Keratinocyte (primary cell): ENCODE results near the gene FSTL3. TPM values are rescaled to one million over a fixed set of nuclear protein-coding genes. Genes with fewer than 3 reads are reported as not detected.

Experiments used
- DNase-seq: peaks from one replicate; pipeline ENCODE4 v3.0.0-alpha.2; 2011; ENCODE audit warnings: low read depth, missing footprints, low spot score
- FAIRE-seq: peaks from 2 replicates; lab custom pipeline; 2011; peaks lifted over from hg19 to GRCh38; lab: Jason Lieb, UNC
- H2AFZ ChIP-seq: 2 replicates; pipeline ENCODE4 v1.6.0; 2012; ENCODE audit warnings: low read length, control low read depth, inconsistent platforms; ENCODE audit not compliant: control insufficient read depth
- H3K27ac ChIP-seq: 2 replicates; pipeline ENCODE4 v1.5.1; 2011; ENCODE audit warnings: low read length; ENCODE audit not compliant: control insufficient read depth, insufficient read depth
- H3K27me3 ChIP-seq: 3 replicates; pipeline ENCODE4 v1.6.0; 2011; ENCODE audit warnings: low read length; ENCODE audit not compliant: control insufficient read depth, insufficient read depth; ENCODE audit errors: extremely low read depth
- H3K36me3 ChIP-seq, 2 experiments: 2 replicates in 1 of 2; 3 replicates in 1 of 2; pipeline ENCODE4 v1.5.1; 2011; ENCODE audit warnings: low read length in 2 of 2, mild to moderate bottlenecking in 1 of 2; ENCODE audit not compliant: control insufficient read depth in 2 of 2, insufficient read depth in 2 of 2; ENCODE audit errors: extremely low read depth in 1 of 2
- H3K4me1 ChIP-seq: 3 replicates; pipeline ENCODE4 v1.5.1; 2011; ENCODE audit warnings: low read length; ENCODE audit not compliant: control insufficient read depth, insufficient read depth; ENCODE audit errors: extremely low read depth
- H3K4me2 ChIP-seq: 3 replicates; pipeline ENCODE4 v1.6.0; 2011; ENCODE audit warnings: low read depth, low read length; ENCODE audit not compliant: control insufficient read depth, insufficient read depth; ENCODE audit errors: extremely low read depth
- H3K4me3 ChIP-seq, 3 experiments: fragments of 200-600 bp in 1 of 3; sonication (generic) in 1 of 3; 2 replicates in 2 of 3; 3 replicates in 1 of 3; pipeline ENCODE4 v1.5.1; 2011 to 2016; ENCODE audit warnings: low read length in 3 of 3, mild to moderate bottlenecking in 3 of 3, control low read depth in 2 of 3, inconsistent platforms in 1 of 3, low read depth in 1 of 3, mixed read lengths in 1 of 3, mixed run types in 1 of 3, moderate library complexity in 1 of 3; ENCODE audit not compliant: control insufficient read depth in 2 of 3, insufficient read depth in 2 of 3; ENCODE audit errors: extremely low read depth in 1 of 3
- H3K79me2 ChIP-seq: 2 replicates; pipeline ENCODE4 v1.6.0; 2012; ENCODE audit warnings: low read length; ENCODE audit not compliant: control insufficient read depth, insufficient read depth
- H3K9ac ChIP-seq: 3 replicates; pipeline ENCODE4 v1.6.0; 2011; ENCODE audit warnings: low read length; ENCODE audit not compliant: control insufficient read depth, insufficient read depth; ENCODE audit errors: extremely low read depth
- H3K9me1 ChIP-seq: 3 replicates; pipeline ENCODE4 v1.6.0; 2011; ENCODE audit warnings: low read length; ENCODE audit not compliant: control insufficient read depth, insufficient read depth; ENCODE audit errors: extremely low read depth
- H3K9me3 ChIP-seq: 2 replicates; pipeline ENCODE4 v1.5.1; 2012; ENCODE audit warnings: low read depth, low read length; ENCODE audit not compliant: control insufficient read depth
- H4K20me1 ChIP-seq: 3 replicates; pipeline ENCODE4 v1.6.0; 2011; ENCODE audit warnings: low read length; ENCODE audit not compliant: control insufficient read depth, insufficient read depth; ENCODE audit errors: extremely low read depth
- EZH2 ChIP-seq: IDR thresholded peaks from one replicate; pipeline ENCODE4 v1.6.1; 2012; ENCODE audit warnings: inconsistent platforms, mild to moderate bottlenecking, low read length, moderate library complexity
- dilution Hi-C: fragments of 300-500 bp; cut with MboI; formaldehyde crosslinking; loops from one replicate; pipeline ENCODE4 v1.7.0; 2020; ENCODE audit warnings: low sequenced_read_pairs; ENCODE audit not compliant: extremely low pct_ligation_motif_present
- polyA plus RNA-seq, 5 experiments: library from polyadenylated mRNA; depleted of rRNA in 3 of 5; stranded (reverse) in 3 of 5; stranded (forward) in 1 of 5; unstranded in 1 of 5; fragments of >200 nt; gene quantifications; 1 replicate in 1 of 5; 2 replicates in 3 of 5; 3 replicates in 1 of 5; pipeline versions ENCODE4 v1.2.1 to v1.2.3, GENCODE V29; 2011 to 2012; ENCODE audit warnings: missing spikeins in 2 of 5, low read depth in 1 of 5, low replicate concordance in 1 of 5
- TF ChIP-seq, protein P1 (sequence below), 3 experiments: IDR thresholded peaks in 1 of 3; conservative IDR thresholded peaks in 1 of 3; optimal IDR thresholded peaks in 1 of 3; 2 replicates in 2 of 3; 3 replicates in 1 of 3; pipeline versions ENCODE3 to v1.5.1; 2011; ENCODE audit warnings: low read length in 3 of 3, mild to moderate bottlenecking in 3 of 3, moderate library complexity in 2 of 3, control low read depth in 1 of 3, inconsistent platforms in 1 of 3; ENCODE audit not compliant: insufficient read depth in 2 of 3; ENCODE audit errors: extremely low read depth in 1 of 3

Gene FSTL3
- polyA plus RNA-seq, 1 donor (not counting 4 experiments of a cell fraction or from before 2014, with no cell fraction given) = 54.4 TPM

DNA sequence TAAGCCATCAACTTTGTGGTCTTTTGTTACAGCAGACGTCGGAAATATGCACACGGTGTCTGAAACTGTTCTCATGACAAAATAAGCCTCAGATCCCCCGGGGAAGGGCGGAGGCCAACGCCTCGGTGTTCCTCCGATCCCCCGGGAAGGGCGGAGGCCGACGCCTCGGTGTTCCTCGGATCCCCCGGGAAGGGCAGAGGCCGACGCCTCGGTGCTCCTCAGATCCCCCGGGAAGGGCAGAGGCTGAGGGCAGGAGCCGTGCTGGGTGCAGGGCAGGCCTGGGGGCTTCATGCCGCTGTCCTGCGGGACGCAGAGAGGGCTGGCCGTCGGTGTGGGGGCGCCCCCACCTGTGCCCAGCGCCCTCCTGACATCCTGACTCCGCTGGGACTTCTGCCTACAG is 31.8 kb upstream of the FSTL3 start:
- DNase-seq (no peak), FAIRE-seq (no peak)
- no peak overlapping the region for H2AFZ ChIP-seq
- no peak overlapping the region for H3K4me2 ChIP-seq
- peaks cover 9 to 19% of the 10 kb centered on the region in 2 experiments for H3K36me3 ChIP-seq
- peaks cover 4% of the 10 kb centered on the region for H3K4me1 ChIP-seq
- H3K4me3 ChIP-seq = no peak overlapping the region
- H3K27ac ChIP-seq = no peak overlapping the region
- peaks cover 2% of the 10 kb centered on the region for H3K79me2 ChIP-seq
- H3K9me1 ChIP-seq = no peaks in the 10 kb centered on the region
- H4K20me1 ChIP-seq = peaks cover 3% of the 10 kb centered on the region
- no peaks in the 10 kb centered on the region for H3K27me3 ChIP-seq
- TF ChIP-seq, protein P1, sequence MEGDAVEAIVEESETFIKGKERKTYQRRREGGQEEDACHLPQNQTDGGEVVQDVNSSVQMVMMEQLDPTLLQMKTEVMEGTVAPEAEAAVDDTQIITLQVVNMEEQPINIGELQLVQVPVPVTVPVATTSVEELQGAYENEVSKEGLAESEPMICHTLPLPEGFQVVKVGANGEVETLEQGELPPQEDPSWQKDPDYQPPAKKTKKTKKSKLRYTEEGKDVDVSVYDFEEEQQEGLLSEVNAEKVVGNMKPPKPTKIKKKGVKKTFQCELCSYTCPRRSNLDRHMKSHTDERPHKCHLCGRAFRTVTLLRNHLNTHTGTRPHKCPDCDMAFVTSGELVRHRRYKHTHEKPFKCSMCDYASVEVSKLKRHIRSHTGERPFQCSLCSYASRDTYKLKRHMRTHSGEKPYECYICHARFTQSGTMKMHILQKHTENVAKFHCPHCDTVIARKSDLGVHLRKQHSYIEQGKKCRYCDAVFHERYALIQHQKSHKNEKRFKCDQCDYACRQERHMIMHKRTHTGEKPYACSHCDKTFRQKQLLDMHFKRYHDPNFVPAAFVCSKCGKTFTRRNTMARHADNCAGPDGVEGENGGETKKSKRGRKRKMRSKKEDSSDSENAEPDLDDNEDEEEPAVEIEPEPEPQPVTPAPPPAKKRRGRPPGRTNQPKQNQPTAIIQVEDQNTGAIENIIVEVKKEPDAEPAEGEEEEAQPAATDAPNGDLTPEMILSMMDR (optimal IDR thresholded peaks at IDR 0.05 in 1 of 3, IDR thresholded peaks at IDR 0.05 in 1 of 3, conservative IDR thresholded peaks at IDR 0.05 in 1 of 3; ENCODE audit: extremely low read depth in 1 of 3, insufficient read depth in 2 of 3, low read length in 3 of 3) = no peak
- TF ChIP-seq EZH2 = no peak
- dilution Hi-C loops = no loop called here
- H3K9me3 ChIP-seq = no peaks in the 10 kb centered on the region
- H3K9ac ChIP-seq = no peak overlapping the region

GRCh38 chr19:644789-645188 is 31.4 kb upstream of the FSTL3 start:
- no peak for DNase-seq
- TF ChIP-seq, protein P1 (optimal IDR thresholded peaks at IDR 0.05 in 1 of 3, IDR thresholded peaks at IDR 0.05 in 1 of 3, conservative IDR thresholded peaks at IDR 0.05 in 1 of 3; ENCODE audit: extremely low read depth in 1 of 3, insufficient read depth in 2 of 3, low read length in 3 of 3) = no peak
- TF ChIP-seq EZH2 = no peak
- no peak overlapping the region for H3K4me2 ChIP-seq
- no peak overlapping the region for H2AFZ ChIP-seq
- peaks cover 3% of the 10 kb centered on the region for H4K20me1 ChIP-seq
- H3K4me1 ChIP-seq = peaks cover 4% of the 10 kb centered on the region
- no peaks in the 10 kb centered on the region for H3K27me3 ChIP-seq
- H3K9me1 ChIP-seq = no peaks in the 10 kb centered on the region
- peaks cover 4% of the 10 kb centered on the region for H3K79me2 ChIP-seq
- FAIRE-seq = no peak
- dilution Hi-C loops = no loop called here
- no peak overlapping the region for H3K9ac ChIP-seq
- H3K9me3 ChIP-seq = no peaks in the 10 kb centered on the region
- H3K4me3 ChIP-seq = no peak overlapping the region
- H3K27ac ChIP-seq = no peak overlapping the region
- peaks cover 9 to 19% of the 10 kb centered on the region in 2 experiments for H3K36me3 ChIP-seq
